Stimulated activated CD4-positive, alpha-beta T cell treated with anti-CD3 and anti-CD28 coated beads, TNF-alpha, amount 100 ng/mL, for 4 hours (primary cell): Measurements from ENCODE around the gene ELAVL1.
A peak's percentile ranks its signal among the peaks of the same experiment; 100 is the strongest.

Experiments
- DNase-seq, 3 experiments: peaks; one replicate each; pipeline ENCODE4 v3.0.0-alpha.2; 2020; ENCODE audit warnings: low read depth in 3 of 3

The ELAVL1 gene

DNA sequence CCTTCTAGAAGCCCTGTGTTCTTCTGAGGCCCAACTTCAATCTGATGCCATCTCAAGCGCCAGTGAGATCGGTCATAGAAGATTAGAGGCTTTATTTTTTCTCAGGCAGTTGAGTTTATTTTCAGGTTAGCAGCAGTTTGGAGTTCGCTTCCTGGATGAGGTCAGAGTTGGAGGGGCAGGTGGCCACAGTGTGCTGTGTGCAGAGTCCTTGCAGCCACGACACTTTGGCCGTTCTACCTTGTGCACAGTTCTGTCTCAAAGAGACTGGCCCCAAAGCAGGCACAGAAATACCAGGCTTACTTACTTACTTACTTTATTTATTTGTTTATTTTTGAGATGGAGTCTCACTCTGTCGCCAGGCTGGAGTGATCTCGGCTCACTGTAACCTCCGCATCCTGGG is 15.9 kb upstream of the ELAVL1 start:
- no peak for DNase-seq

- no peak for DNase-seq
Observed at GRCh38 chr19:8020681-8021080, 15.2 kb upstream of the ELAVL1 start.

GRCh38 chr19:8017808-8018207 is 12.4 kb upstream of the ELAVL1 start:
- DNase-seq, result no peak

- DNase-seq, result peak in 1 of 3 experiments; percentile 22
Observed at GRCh38 chr19:8004723-8005513, 523 bp downstream of the ELAVL1 start.

DNA sequence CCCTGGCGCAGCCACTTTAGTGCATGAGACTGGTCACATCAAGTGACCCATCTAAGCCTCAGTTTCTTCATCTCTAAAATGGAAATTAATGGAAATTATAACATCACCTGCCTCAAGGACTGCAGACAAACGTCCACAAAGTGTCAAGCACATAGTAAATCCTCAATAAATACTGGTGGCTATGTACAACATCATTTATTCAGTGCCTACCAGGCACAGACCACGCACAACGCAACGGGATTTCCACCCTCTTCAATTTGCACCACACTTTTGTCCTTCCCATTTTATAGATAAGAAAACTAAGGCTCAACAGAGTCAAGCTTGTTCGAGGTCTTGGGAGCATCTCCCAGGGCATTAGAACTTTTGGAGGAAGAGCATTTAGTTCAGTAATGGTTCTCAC is 1.4 kb downstream of the ELAVL1 start:
- DNase-seq, result no peak

GRCh38 chr19:8001995-8002849 is 3.2 kb downstream of the ELAVL1 start:
- peak; percentile 41 to 51 (median 46) for DNase-seq

GRCh38 chr19:8001651-8001994 is 3.8 kb downstream of the ELAVL1 start:
- DNase-seq, result no peak

DNA sequence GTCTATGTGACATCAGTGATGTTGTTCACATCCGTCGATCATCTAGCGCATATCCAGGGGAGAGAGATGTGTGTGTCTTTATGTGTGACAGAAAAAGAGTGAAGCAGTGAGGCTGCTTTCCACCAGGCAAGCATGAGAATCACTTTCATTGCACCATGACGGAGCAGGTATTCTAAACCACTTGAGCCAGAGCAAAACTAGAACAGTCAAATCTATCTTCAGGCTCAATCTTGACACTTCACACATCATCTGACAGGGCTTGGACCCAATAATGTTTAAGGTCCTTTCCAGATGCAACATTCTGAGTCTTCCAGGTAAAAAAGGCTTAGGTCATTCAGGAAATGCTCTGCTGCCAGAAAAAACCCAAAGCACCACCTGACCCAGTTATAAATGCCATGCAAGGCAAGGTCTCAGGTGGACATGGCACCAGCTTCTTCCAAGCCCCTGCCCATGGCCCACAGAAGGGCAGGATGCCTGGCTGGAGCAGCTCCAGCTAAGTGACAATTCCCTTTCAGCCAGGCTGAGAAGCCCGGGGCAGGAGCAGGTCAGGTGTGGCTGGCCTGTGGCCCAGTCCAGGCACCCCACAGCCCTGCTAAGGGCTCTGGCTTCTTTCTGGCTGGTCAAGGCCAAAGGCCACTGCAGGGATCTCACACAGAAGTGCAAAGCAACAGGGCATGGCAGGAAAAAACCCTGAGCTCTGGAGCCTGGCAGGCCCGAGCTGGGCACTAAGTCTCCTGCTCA is 5.0 kb downstream of the ELAVL1 start:
- no peak for DNase-seq

GRCh38 chr19:7999376-7999775 is 6.1 kb downstream of the ELAVL1 start:
- no peak for DNase-seq

DNA sequence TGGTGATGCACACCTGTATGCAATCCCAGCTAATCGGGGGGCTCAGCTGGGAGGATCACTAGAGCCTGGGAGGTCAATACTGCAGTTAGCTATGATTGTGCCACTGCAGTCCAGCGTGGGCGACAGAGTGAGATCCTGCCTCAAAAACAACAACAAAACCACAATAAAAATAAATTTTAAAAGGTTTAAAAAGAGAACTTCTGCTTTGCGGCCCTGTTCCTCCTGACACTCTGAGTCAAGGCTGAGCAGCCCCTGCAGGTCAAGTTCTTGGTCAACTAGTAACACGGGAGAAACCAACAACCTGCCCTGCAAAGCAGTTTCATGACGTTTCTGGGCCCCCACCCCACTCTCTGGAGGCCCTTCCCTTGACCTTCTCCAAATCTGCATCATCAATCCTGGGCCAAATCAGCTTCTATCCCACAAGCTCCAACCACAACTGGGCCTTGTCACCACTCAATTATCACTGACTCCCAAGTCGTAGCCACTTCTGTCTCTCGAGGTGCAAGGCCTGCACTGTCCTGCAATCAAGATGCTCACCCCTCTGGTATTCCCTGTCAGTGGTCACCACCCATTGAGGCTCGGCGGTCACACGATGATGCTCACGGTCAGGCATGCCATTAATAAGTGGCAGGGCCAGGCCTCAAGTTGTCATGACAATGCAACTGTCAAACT is 7.5 kb downstream of the ELAVL1 start:
- DNase-seq, result no peak

DNA sequence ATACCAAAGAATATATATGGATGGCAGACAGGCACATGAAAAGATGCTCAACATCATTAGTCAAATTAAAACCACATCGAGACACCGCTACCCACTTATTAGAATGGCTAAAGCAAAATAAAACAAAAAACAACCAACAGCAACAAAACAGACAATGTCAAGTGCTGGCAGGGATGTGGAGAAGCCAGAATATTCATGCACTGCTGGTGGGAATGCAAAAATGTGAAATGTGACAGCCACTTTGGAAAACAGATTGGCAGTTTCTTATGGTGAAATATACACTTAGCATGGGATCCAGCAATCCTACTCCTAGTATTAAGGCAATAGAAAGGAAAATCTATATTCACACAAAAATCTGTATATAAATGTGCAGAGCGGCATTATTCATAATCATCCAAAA is 8.6 kb downstream of the ELAVL1 start:
- DNase-seq, result no peak

GRCh38 chr19:7995810-7996158 is 9.7 kb downstream of the ELAVL1 start:
- no peak for DNase-seq

GRCh38 chr19:7994928-7995809 is 10.3 kb downstream of the ELAVL1 start:
- DNase-seq, result no peak

GRCh38 chr19:7994114-7994513 is 11.3 kb downstream of the ELAVL1 start:
- DNase-seq, result no peak

- no peak for DNase-seq
Observed at GRCh38 chr19:7993560-7993959, 11.9 kb downstream of the ELAVL1 start.

GRCh38 chr19:7992575-7992974 is 12.9 kb downstream of the ELAVL1 start:
- DNase-seq, result no peak

DNA sequence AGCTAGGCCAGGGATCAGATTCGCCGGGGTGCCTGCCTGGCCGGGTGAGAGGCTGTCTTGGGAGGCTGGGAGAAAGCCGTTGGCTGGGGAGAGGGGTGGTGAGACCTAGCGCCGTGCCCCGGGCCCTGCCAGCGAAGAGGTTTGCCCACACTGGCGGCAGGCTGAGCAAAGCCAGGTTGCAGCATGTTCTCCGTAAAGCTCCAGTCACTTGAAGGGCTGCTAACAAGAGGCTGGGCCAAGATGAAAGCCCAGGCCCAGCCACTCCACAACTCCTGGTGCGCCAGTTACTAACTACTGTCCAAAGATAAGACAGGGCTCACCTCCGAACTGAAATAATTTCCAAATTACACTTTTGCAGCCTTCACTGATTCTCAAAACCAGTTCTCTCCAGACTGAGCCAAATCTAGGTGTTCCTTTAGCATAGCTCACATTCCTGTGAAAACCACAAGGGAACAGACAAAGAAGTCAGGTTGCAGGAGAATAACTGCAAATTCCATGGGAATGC is 16.3 kb downstream of the ELAVL1 start:
- no peak for DNase-seq

GRCh38 chr19:7988307-7988706 is 17.1 kb downstream of the ELAVL1 start:
- DNase-seq, result no peak

DNA sequence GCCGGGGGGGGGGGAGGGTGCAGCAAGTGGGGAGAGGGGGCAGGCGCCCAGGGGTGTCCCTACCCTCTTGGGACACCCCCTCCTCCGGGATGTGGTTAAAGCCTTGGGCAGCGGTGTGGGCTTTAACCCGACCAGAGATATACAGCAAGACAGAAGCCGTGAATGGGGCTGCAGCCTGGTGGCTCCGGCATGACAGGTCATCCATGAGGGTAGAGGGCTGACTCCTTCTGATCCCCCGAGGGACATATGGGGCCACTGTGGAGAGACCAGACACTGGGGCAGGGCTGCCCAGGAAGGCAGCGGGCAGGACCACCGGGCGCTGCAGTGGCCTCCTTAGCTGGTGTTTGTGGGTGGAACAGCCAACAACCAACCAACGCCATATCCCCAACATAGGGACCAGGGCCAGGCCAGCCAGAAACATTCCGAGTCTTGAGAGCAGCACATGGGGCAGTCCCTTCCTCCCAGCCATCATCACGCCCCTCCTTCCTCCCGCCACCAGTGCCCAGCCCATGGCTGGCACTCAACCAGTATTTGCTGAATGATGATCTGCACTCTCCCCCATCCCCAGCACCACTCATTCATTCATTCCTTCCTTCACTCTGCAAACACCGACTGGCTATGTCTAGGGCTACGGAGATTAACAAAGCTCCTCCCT is 18.2 kb downstream of the ELAVL1 start:
- DNase-seq, result no peak
